Stimulated activated CD4-positive, alpha-beta T cell treated with anti-CD3 and anti-CD28 coated beads, Interleukin-2, amount 100 ng/mL, for 24 hours (primary cell): Measurements from ENCODE around the gene SERPINA6.

Experiments used
- DNase-seq, 2 donors: peaks; one replicate each; pipeline ENCODE4 v3.0.0-alpha.2; 2020

Gene SERPINA6

DNA sequence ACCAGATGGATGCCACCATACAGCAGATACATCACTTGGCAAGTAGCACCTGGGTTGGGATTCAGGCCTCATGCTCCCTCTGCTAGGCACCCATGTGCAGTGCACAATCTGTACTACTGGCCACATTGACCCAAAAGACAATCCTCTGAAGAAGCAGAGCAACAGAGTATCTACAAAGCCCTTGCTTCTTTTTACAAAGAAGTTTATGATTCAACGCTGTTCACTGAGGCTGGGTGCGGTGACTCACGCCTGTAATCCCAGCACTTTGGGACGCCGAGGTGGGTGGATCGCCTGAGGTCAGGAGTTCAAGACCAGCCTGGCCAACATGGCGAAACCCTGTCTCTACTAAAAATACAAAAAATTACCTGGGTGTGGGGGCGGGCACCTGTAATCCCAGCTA, 31.1 kb upstream of the SERPINA6 start:
- peak in 1 of 2 donors; percentile 4 for DNase-seq

DNA sequence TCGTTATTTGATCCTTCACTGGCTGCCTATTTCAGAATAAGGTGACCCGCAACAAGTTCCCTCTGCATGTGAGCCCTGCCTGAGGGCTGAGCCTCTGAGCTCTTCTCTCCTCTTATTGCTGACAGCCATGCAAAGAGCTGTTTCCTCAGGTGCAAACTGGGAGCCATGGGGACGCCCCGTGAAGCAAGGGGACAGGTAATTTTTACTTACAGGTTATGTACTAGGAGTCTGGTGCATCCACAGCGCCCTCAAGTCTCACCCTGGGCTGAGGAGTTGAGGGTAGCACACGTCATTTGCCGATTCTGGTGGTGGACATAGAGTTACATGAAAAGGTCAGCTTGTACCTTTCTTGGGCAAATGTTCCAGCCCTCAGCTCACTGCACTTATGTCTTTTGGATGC, 26.1 kb upstream of the SERPINA6 start:
- peak in 1 of 2 donors; percentile 8 for DNase-seq

DNA sequence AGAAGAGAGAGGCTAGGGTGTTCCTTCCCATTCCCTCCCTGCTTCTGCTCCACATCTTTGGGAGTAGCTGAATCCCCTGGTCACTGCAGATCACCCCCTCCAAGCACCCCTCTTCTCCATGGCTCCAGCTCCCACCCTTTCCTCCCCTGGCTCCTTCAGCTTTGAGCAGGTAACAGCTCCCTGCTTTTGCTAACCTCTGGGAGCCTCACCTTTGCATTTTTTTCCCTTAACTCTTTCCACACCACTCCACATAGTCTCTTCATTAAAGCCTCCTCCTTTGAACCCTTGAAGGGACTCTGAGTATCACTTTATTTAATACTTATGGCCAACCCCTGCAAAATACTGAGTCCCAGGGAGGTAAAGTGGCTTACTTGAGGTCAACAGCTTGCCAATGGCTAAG, 25.7 kb upstream of the SERPINA6 start:
- no peak for DNase-seq

DNA sequence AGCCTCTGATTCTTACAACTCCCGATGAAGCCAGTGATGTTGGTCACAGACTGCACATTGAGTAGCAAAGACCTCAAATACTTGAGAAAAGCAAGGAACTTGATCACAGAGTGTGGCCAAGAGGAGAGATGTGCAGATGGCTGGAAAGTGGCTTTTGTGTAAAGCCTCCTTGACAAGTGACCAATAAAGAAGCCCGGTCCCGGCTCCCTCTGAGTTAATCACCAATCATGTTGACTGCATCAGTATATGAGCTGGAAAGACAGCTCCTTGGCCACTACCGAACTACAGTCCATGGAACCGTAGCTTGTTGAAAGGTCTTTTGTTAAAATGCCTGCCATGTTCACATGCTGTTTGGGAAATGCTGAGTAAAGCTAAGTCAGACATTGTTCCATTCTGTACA, 23.7 kb upstream of the SERPINA6 start:
- no peak for DNase-seq

DNA sequence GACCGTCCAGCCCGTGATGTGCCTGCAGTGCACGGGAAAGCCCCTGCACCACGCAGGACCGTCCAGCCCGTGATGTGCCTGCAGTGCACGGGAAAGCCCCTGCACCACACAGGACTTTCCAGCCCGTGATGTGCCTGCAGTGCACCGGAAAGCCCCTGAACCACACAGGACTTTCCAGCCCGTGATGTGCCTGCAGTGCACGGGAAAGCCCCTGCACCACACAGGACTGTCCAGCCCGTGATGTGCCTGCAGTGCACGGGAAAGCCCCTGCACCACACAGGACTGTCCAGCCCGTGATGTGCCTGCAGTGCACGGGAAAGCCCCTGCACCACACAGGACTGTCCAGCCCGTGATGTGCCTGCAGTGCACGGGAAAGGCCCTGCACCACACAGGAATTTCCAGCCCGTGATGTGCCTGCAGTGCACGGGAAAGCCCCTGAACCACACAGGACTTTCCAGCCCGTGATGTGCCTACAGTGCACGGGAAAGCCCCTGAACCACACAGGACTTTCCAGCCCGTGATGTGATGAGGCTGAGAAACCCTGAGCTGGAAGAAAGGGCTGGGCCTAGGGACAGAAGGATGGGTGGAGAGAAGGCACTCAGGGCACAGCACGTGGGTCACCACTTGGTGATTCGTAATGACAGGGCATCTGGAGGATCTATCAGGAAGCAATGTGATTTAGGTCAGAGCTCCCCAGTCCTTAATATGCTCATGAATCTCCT, 23.1 kb upstream of the SERPINA6 start:
- peak; percentile 65 to 66 for DNase-seq

DNA sequence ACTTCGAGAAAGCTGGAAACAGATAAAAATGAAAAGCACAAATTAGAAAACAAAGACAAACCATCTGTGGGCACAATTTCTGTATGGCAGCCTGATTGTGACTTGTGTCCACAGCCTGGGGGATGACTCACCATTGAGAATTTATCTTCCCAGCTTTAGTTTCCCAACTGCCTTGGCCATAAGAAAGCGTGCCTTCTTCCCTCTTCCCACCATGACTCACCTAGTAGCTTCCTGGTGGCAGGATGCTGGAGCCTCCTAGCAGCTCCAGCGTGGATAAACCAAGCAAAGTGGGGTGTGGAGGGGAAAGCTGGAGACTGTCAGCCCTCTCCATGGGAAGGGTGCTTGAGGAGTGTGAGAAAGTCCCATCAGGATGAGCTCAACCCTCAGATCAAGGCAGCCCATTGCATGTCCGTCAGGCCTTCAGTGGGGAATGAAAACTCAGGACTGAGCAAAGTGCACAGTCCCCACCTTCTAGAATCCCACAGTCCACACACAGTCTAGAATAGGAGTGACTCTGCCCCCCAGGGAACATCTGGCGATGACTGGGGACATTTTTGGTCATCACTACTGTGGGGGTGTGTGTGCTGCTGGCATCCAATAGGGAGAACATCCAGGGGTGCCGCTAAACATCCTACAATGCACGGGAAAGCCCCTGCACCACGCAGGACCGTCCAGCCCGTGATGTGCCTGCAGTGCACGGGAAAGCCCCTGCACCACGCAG, 22.4 kb upstream of the SERPINA6 start:
- no peak for DNase-seq

DNA sequence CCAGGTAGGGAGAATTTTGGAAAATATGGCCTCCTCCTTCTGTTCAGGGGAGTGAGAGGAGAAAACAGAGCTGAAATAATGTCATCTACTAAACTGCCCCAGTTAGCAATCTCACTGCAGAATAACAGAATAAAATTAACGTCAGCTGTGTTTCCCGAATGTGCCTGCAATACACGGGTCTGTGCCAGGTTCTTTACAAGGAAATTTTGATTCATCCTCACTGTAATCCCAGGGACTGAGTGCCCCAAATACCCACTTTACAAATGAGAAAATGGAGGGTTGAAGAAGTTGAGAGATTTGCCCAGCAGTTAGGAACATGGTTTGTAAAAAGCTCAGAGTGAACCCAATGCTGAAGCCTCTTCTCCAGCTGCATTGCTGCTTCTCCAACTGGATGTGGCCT, 21.3 kb upstream of the SERPINA6 start:
- DNase-seq, result no peak

DNA sequence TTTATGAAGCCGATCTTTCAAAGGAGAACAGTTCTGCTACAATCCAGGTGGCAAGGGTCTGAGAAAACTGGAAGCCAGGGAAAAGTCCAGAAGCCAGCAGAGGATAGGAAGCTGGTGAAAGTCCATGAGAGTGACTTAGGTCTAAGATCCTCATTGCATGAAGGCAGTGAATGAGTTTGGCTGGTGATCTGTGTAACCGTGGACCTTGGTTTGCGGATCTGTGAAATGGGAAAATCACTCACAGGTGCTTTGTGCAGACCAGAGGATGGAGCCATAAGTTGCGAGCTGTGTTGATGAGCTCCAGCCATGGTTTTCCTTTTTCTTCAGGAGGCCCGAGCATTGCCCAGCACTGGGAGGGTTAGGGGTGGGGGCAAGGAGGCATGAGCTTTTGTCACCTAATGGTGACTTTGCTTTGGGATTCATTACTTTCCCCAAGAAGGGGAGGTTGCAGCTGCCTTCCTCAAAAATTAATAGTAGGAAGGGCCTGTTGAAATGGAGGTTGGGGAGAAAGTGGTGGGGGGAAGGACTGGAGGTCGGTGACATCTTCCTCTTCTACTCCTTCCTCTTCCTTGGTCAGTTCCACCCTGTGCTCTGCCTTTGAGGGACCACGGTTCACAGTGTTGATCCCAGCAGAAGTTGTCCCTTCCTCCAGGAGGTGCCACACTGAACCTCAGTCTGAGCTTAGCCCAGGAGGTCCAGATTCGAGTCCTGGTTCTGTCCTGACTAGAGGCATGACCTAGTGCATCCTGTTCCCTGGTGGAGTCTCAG, 20.3 kb upstream of the SERPINA6 start:
- no peak for DNase-seq

DNA sequence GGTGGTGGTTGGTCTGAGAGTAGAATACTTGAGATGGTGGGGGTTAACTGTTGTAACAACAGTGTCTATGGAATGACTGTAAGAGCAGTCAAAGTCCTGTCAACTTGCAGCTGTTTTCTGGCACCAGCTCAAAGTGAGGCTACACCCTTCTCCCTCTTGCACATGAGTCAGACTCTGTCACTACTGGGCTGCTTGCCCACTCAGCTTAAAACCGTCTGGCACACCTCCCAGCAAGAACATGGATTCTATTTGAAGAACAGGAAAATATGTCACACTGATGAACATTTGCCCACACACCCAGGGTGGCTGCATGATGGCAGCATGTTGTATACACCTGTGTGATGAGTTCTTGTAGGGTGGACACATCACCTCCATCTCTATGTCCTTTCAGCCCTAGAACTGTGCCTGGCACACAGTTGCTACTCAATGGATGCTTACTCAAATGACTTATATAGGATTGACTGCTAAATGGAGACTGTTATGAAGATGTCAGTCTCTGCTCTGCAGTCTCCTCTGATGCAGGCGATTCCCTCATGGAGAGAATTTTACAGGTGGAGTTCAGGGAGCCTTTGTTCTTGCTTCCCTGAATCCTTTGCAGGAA, 19.3 kb upstream of the SERPINA6 start:
- peak in 1 of 2 donors; percentile 12 for DNase-seq

DNA sequence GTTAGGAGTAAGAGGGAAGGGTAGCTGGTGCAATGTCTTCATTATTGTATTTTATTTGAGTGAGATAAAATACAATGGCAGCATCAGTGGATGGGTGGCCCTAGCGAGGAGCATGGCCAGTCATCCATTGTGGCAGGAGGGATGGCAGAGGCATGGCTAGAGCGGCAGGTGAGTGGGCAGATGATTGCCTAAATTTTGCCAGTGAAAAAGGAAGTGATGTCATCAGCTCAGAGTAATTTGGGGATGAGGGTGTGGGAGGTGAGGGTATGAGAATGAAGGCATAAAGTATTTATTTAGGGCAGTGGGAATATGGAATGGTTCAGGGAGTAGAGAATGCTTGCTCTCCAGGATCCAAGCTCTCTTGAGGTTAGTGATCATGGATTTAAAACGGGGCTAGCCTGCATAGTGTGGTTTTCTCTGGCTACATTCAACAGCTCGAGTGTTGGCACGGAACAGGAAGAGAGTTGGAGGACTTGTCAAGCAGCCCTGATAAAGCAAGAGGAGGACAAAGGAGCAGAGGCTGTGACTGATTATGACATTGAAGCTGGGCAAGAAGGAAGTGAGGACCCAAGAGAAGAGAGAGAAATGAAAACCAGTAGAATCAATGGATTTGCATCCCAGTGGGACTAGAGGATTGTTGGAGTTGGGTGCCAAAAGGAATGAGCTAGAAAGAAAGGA, 18.7 kb upstream of the SERPINA6 start:
- DNase-seq, result no peak

DNA sequence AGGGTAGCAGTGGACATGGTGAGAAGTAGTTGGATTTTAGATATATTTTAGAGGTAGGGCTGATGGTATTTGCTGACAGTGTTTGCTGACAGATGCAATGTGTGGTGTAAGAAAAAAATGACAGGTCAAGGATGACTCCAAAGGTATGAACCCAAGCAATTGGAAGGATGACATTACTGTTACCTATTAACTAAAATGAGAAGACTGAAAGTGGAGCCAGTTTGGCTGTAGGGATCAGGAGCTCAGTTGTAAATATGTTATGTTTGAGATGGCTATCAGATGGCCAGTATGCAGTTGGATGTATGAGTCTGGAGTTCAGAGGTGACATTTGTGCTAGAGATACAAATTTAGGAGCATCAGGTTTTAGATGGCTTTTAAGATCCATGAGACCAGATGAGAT, 17.4 kb upstream of the SERPINA6 start:
- DNase-seq, result no peak

DNA sequence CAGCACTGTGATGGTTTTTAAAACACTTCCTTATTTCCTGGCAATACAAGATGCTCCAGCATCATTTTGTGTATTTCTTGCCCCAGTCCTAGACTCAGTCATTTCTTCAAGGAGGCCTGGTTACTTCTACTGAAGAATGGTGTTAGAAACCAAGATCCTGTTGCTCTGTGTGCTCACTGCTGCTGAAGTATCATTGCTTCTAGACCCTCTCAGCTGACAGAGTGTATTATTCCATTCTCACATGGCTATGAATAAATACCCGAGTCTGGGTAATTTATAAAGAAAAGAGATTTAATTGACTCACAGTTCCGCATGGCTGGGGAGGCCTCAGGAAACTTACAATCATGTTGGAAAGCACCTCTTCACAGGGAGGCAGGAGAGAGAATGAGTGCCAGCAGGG, 14.9 kb upstream of the SERPINA6 start:
- DNase-seq, result no peak

DNA sequence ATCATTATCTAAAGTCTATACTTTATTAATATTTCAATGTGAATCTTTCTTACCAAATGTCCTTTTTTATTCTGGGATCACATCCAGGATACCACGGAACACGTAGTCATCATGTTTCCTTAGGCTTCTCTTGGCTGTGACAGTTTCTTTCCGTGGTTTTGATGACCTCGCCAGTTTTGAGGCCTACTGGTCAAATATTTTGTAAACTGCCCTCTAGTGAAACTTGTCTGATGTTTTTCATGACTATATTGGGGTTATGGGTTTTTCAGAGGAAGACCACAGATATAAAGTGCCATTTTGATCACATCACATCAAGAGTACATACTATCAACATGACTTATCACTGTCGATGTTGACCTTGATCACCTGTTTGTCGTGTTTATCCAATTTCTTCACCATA, 14.1 kb upstream of the SERPINA6 start:
- no peak for DNase-seq

DNA sequence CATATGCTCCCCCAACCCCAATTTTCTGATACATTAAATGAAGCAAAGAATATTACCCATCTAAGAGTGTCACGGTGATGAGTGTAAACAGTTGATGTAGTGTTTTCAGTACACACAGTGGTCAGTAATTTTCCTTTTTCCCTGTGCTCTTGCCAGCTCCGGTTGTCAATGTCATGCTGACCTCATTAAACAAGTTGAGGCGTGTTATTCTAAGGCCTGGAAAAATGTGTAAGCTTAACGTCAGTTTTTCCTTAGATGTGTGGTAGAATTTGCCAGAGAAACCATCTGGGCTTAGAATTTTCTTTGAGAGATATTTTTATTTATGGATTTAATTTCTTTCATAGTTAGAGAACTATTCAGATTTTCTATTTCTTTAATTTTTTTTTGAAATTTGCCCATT, 11.7 kb upstream of the SERPINA6 start:
- DNase-seq, result no peak

DNA sequence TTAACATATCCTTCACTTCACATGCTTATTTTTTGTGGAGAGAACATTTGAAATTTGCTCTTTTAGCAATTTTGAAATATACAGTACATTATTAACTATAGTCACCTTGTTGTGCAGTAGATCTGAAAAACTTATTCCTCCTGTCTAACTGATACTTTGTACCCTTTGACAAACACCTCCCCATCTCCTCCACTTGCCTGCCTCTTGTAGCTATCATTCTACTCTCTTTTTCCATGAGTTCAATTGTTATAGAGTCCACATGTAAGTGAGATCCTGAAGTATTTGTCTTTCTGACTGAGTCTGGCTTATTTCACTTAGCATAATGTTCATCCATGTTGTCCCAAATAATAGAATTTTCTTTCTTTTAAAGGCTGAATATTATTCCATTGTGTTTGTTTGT, 9.5 kb upstream of the SERPINA6 start:
- DNase-seq, result no peak

DNA sequence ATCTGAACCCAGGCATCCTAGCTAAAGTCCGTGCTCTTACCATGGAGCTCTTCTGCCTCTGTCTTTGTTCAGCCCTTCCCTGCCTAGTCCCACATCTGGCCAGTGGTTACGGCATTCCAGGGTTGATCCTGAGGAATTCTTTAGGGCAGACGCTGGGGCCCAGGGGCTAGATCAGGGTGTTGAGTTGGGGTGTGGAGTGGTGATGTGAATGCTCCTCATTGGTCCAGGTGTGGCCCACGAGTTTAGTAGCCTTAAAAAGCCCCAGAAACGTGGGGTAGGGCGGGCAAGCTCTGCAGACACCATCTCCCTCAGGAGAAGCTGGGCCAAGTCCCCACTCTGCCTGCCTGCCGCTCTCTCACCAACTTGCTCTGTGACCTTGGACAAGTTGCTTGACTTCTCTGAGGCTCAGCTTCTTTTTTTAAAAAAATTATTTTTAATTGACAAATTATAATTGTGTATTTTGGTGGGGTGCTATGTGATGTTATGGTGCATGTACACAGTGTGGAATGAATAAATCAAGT, 9.0 kb upstream of the SERPINA6 start:
- DNase-seq, result no peak

DNA sequence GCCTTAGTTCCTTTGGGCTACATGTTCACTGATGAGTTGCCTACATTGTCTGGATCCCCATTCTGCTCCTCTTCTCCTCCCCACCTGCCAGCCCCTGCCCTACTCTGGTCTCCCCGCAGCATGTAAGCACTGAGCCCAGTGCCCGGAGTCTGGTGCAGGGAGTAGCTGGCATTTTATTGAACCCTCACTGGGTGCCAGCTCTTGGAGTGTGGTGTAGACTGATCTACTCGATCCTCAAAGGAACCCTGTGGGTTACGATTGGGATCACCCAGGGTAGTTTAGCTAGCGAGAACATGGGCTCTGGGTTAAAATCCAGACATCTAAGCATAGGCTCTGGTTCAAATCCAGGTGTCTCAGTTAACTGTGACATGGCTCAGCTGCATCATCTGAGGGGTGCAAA, 8.3 kb upstream of the SERPINA6 start:
- no peak for DNase-seq

DNA sequence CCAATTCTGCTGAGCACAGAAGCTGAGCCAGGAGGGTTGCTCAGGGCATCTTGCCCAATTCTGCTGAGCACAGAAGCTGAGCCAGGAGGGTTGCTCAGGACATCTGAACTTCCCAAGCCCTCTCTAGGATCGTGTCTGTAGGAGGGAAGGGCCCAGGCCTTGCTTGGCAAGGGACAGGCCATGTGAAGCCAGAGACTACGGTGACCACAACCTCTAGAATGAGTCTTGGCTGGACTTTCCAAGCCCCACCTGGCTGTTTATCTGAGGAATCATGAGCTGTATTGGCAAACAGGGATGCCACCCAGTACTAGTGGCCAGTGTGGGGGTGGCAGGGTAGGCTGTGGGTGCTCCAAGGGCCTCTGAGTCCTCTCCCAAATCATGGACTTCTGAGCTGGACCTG, 7.7 kb upstream of the SERPINA6 start:
- peak in 1 of 2 donors; percentile 6 for DNase-seq

DNA sequence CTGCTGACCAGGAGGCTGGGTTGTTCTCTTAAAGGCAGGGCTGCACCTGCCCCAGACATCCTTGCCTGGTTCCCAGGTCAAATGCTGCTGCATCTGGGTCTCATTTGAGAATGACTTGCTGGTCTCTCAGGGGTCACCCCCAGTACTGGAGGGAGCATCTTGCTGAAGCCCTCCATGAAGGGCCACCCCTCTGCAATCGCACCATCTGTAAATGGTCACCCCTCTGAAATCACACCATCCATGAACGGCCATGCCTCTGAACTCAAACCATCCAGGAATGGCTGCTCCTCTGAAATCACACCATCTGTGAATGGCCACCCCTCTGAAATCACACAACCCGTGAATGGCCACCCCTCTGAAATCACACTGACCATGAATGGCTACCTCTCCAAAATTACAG, 7.3 kb upstream of the SERPINA6 start:
- no peak for DNase-seq

DNA sequence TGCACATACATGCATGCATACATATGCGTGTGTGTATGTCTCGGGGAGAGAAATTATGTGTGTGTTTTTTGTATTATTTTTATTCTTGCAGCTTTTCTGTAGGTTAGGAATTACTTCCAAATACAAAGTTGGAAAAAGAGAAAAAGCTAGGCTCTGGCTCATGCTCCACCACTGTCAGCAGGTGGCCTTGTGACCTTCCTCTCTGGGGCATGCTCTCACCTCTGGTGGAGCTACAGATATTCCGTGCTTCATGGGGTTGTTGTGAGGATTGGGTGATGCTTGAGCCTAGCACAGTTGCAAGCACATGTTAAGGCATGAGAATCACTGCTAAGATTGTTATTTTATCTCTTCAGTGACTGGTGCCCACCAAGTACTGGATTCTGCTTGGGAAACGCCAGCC, 6.7 kb upstream of the SERPINA6 start:
- no peak for DNase-seq

DNA sequence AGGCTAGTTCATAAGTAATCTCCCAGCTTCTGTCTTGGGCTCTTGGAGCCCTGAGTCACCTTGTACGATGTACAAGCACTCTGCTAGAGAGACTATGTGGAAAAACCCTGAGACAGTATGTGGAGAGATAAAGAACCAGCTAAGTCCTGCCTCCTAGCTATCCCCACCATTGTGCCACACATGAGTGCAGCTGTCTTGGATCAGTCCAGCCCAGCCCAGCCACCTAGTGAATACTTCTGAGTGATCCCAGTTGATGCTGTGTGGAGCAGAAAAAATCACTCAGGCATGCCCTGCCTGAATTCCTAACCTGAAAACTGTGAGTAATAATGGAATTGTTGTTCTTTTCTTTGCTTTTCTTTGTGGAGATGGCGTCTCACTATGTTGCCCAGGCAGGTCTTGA, 5.1 kb upstream of the SERPINA6 start:
- DNase-seq, result no peak

DNA sequence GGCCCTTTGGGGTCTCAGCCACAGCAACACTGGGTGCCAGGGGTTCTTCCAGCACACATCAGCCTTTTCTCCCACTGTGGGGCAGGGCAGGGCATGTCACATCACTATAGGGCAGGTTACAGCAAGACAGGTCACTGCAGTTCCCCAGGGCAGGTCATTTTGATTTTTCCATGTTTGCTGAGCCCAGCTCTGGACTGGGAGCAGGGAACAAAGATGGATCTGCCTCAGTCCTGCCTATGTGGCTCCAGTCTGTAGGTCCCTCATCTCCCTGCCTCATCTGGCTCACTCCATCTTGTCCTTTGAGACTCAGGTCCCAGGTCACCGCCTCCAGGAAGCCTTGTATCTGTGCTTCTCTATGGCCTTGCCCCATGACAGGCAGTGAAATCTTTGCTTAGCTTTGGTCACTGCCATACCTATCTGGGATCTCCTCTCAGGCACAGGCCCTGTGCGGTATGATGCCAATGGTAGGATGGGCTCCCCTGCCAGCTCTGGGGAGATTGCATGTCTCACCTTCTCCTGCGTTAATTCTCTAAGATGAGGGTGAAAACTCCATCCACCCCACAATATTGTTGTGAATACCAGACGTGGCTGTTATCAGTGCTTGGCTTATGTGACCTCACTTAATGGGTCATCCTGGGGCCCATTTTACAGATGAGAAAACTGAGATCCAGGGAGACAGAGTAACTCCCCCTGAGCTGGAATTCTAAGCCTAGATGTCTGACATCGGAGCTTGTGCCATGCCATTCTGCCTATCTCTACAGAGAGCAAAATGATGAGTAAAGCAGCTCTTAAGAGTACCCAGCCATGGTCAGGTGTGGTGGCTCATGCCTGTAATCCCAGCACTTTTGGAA, 1.5 kb downstream of the SERPINA6 start:
- no peak for DNase-seq
